ENCODE measurements around the gene SOX13. TPM values are rescaled to one million over a fixed set of nuclear protein-coding genes. Genes with fewer than 3 reads are reported as not detected.
A peak's percentile ranks its signal among the peaks of the same experiment; 100 is the strongest.

Gene SOX13
- total RNA-seq, 1 experiment from 2014 or later: 35.6 TPM

DNA sequence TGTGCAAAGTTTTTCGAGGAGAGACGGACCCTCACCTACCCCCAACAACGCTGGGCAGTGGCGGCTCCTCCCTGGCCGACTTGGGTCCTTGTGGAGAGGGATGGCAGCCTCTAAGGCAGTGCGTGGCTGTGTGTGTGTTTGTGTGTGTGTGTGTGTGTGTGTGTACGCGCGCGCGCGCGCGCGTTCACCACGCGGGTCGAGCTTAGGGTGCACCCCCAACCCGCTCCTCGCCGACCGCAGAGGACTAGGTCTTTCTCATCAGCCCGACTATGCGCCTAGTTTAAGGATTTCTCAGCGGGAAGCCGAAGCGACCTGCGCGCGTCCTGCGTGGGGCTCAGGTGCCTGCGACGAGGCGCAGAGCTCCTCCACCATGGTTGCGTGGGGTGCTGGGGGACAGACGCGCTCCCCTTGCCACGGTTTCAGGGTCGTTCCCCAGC, 940 bp downstream of the SOX13 start:
- Histone ChIP-seq H3K27me3 (ENCODE audit: insufficient read depth, low read length) (no peaks in the 10 kb centered on the region), H4K20me1 (ENCODE audit: insufficient read depth) (no peaks in the 10 kb centered on the region), H3K9me3 (ENCODE audit: control insufficient read depth in 1 of 2, insufficient read depth in 1 of 2, low read depth in 1 of 2, low read length in 2 of 2) (no peaks in the 10 kb centered on the region), H3K9me2 (ENCODE audit: insufficient read depth) (no peaks in the 10 kb centered on the region), H3K27ac (ENCODE audit: low read depth, low read length) (peak overlapping the region; percentile 91), H3K4me3 (replicated peaks in 1 of 2; ENCODE audit: low read depth in 1 of 2, low read length in 2 of 2) (peak overlapping the region; percentile 74 to 77), H3K4me2 (ENCODE audit: low read length) (peak overlapping the region; percentile 100), H3K4me1 (ENCODE audit: control insufficient read depth in 1 of 2, insufficient read depth in 2 of 2, low read length in 2 of 2) (peaks cover 18 to 38% of the 10 kb centered on the region in 2 experiments), H3K36me3 (ENCODE audit: control insufficient read depth in 1 of 2, insufficient read depth in 2 of 2, low read length in 2 of 2) (no peaks in the 10 kb centered on the region), H2AFZ (ENCODE audit: low read depth, low read length, poor library complexity, severe bottlenecking) (no peak overlapping the region), H3K79me2 (ENCODE audit: insufficient read depth, low read length) (peaks cover 49% of the 10 kb centered on the region; the same call in 1 of the 2 replicates), H3K9ac (ENCODE audit: low read length) (peak overlapping the region; percentile 80)
- intact Hi-C loops (cut with micrococcal nuclease): loop anchor here (2.0 to 5.0 kb wide), 2 partner anchors 53 to 202 kb away; no protein-coding TSS in a partner anchor
- CTCF ChIA-PET: no interaction called here
- no TSS peak for BruUV-seq (replicated peaks)
- no peak for TF ChIP-seq EZH2phosphoT487 (IDR thresholded peaks at IDR 0.05; ENCODE audit: borderline replicate concordance)
- TF ChIP-seq, protein P1, sequence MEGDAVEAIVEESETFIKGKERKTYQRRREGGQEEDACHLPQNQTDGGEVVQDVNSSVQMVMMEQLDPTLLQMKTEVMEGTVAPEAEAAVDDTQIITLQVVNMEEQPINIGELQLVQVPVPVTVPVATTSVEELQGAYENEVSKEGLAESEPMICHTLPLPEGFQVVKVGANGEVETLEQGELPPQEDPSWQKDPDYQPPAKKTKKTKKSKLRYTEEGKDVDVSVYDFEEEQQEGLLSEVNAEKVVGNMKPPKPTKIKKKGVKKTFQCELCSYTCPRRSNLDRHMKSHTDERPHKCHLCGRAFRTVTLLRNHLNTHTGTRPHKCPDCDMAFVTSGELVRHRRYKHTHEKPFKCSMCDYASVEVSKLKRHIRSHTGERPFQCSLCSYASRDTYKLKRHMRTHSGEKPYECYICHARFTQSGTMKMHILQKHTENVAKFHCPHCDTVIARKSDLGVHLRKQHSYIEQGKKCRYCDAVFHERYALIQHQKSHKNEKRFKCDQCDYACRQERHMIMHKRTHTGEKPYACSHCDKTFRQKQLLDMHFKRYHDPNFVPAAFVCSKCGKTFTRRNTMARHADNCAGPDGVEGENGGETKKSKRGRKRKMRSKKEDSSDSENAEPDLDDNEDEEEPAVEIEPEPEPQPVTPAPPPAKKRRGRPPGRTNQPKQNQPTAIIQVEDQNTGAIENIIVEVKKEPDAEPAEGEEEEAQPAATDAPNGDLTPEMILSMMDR (IDR thresholded peaks at IDR 0.05 in 2 of 3, conservative IDR thresholded peaks at IDR 0.05 in 1 of 3; ENCODE audit: borderline replicate concordance in 1 of 3, insufficient read depth in 1 of 3, low read depth in 2 of 3, low read length in 2 of 3): no peak
- no peak for TF ChIP-seq JUND (IDR thresholded peaks at IDR 0.05)
- TF ChIP-seq, protein P2, sequence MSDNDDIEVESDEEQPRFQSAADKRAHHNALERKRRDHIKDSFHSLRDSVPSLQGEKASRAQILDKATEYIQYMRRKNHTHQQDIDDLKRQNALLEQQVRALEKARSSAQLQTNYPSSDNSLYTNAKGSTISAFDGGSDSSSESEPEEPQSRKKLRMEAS (IDR thresholded peaks at IDR 0.05): no peak
- TF ChIP-seq, protein P3, sequence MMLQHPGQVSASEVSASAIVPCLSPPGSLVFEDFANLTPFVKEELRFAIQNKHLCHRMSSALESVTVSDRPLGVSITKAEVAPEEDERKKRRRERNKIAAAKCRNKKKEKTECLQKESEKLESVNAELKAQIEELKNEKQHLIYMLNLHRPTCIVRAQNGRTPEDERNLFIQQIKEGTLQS (IDR thresholded peaks at IDR 0.05): no peak
- no peak for TF ChIP-seq EGR1 (IDR thresholded peaks at IDR 0.05; ENCODE audit: low read depth)
- no peak for TF ChIP-seq REST (IDR thresholded peaks at IDR 0.05; ENCODE audit: low read depth)
- TF ChIP-seq, protein P4, sequence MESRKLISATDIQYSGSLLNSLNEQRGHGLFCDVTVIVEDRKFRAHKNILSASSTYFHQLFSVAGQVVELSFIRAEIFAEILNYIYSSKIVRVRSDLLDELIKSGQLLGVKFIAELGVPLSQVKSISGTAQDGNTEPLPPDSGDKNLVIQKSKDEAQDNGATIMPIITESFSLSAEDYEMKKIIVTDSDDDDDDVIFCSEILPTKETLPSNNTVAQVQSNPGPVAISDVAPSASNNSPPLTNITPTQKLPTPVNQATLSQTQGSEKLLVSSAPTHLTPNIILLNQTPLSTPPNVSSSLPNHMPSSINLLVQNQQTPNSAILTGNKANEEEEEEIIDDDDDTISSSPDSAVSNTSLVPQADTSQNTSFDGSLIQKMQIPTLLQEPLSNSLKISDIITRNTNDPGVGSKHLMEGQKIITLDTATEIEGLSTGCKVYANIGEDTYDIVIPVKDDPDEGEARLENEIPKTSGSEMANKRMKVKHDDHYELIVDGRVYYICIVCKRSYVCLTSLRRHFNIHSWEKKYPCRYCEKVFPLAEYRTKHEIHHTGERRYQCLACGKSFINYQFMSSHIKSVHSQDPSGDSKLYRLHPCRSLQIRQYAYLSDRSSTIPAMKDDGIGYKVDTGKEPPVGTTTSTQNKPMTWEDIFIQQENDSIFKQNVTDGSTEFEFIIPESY (IDR thresholded peaks at IDR 0.05; ENCODE audit: extremely low read depth, insufficient replicate concordance, low read length): no peak
- TF ChIP-seq FOSL1 (IDR thresholded peaks at IDR 0.05; ENCODE audit: low read depth): no peak
- no peak for TF ChIP-seq SP1 (IDR thresholded peaks at IDR 0.05; ENCODE audit: low read depth)
- no peak for TF ChIP-seq POLR2A (IDR thresholded peaks at IDR 0.05; ENCODE audit: borderline replicate concordance, extremely low read depth, insufficient read depth, insufficient read length)
- TF ChIP-seq RAD21 (IDR thresholded peaks at IDR 0.05; ENCODE audit: low read depth): no peak
- no peak for TF ChIP-seq YY1 (IDR thresholded peaks at IDR 0.05; ENCODE audit: extremely low read depth, insufficient replicate concordance, low read depth, low read length)
- ATAC-seq (peak; percentile 13), DNase-seq (ENCODE audit: low read depth, low spot score) (no peak)
- POLR2A ChIA-PET: interaction anchor here (1.6 kb wide), 2 partner anchors 15 to 54 kb away, joined by 4 to 5 read pairs; no protein-coding TSS in a partner anchor
- RAD21 ChIA-PET (ENCODE audit: low non-redundant PET in 1 of 2, low total read pairs in 2 of 2, uncharacterized antibody in 2 of 2, unreplicated experiment in 2 of 2): interaction anchor here in 1 of 2 experiments (1.7 kb wide), 1 partner anchor 54 kb away, joined by 4 read pairs; no protein-coding TSS in a partner anchor
